ENCODE measurements around the gene FGFR2.

GRCh38 chr10:121579656-121580055, 18.6 kb downstream of the FGFR2 start:
- TF ChIP-seq CTCF (IDR thresholded peaks at IDR 0.05 in 4 of 5, conservative IDR thresholded peaks at IDR 0.05 in 1 of 5) (no peak), POLR2A (IDR thresholded peaks at IDR 0.05) (no peak)

All from gastrocnemius medialis (tissue), 4 donors.